K562 (cell line): ENCODE measurements around the gene ZKSCAN4. TPM values are rescaled to one million over a fixed set of nuclear protein-coding genes. Genes with fewer than 3 reads are reported as not detected.

Experiments used
- BRD9 ChIP-seq: fragments of 450-650 bp; IDR thresholded peaks from 2 replicates; pipeline ENCODE4 v1.6.1; 2018; ENCODE audit warnings: low read depth; ENCODE audit not compliant: partially characterized antibody
- CC2D1A ChIP-seq: fragments of 450-650 bp; IDR thresholded peaks from 2 replicates; pipeline ENCODE4 v1.6.1; 2017; ENCODE audit warnings: mild to moderate bottlenecking
- FOSL1 ChIP-seq: fragments of 200-800 bp; sonication (Bioruptor generic); conservative IDR thresholded peaks from 2 replicates; pipeline ENCODE4 v1.6.1; 2016; ENCODE audit warnings: missing genetic modification characterization, missing compliant biosample characterization
- FUS ChIP-seq: fragments of 200-400 bp; formaldehyde crosslinking; optimal IDR thresholded peaks from 2 replicates; pipeline ENCODE3; 2017; ENCODE audit warnings: low read depth, low read length
- HDGF ChIP-seq: fragments of 450-650 bp; IDR thresholded peaks from 2 replicates; pipeline ENCODE4 v1.6.1; 2016
- HLTF ChIP-seq: fragments of 450-650 bp; IDR thresholded peaks from 2 replicates; pipeline ENCODE4 v1.6.1; 2016
- HMGN3 ChIP-seq: IDR thresholded peaks from 2 replicates; pipeline ENCODE4 v1.6.1; 2011; ENCODE audit warnings: borderline replicate concordance, low read depth, mild to moderate bottlenecking, mixed read lengths, low read length; ENCODE audit not compliant: insufficient read length; ENCODE audit errors: extremely low read depth
- HNRNPH1 ChIP-seq: fragments of 200-400 bp; formaldehyde crosslinking; optimal IDR thresholded peaks from 2 replicates; pipeline ENCODE3; 2017; ENCODE audit warnings: low read depth, mild to moderate bottlenecking, low read length, moderate library complexity
- JUNB ChIP-seq: fragments of 450-650 bp; formaldehyde crosslinking; conservative IDR thresholded peaks from 2 replicates; pipeline ENCODE4 v1.4.0; 2020; ENCODE audit warnings: mild to moderate bottlenecking
- NFIC ChIP-seq: fragments of 450-650 bp; IDR thresholded peaks from 2 replicates; pipeline ENCODE4 v1.6.1; 2017; ENCODE audit warnings: mild to moderate bottlenecking, inconsistent platforms
- POLR2AphosphoS2 ChIP-seq: IDR thresholded peaks from 2 replicates; pipeline ENCODE4 v1.6.1; 2012; ENCODE audit warnings: low read length, improper control_type of control experiment
- SRSF9 ChIP-seq: fragments of 200-400 bp; formaldehyde crosslinking; IDR thresholded peaks from 2 replicates; pipeline ENCODE4 v1.6.1; 2017; ENCODE audit warnings: low read depth, low read length, borderline replicate concordance
- TAF1 ChIP-seq: IDR thresholded peaks from 2 replicates; pipeline ENCODE4 v1.6.1; 2011; ENCODE audit warnings: mild to moderate bottlenecking, low read length, moderate library complexity; ENCODE audit not compliant: insufficient read depth, control insufficient read depth, severe bottlenecking; ENCODE audit errors: extremely low read depth
- TBP ChIP-seq: optimal IDR thresholded peaks from 2 replicates; pipeline ENCODE3; 2011; ENCODE audit warnings: low read depth, low read length, improper control_type of control experiment
- ZC3H4 ChIP-seq: sonication (generic); formaldehyde crosslinking; IDR thresholded peaks from 2 replicates; pipeline ENCODE4 v1.9.0; 2021; ENCODE audit warnings: missing genetic modification reagents, borderline replicate concordance
- ZNF212 ChIP-seq: fragments of 450-650 bp; formaldehyde crosslinking; IDR thresholded peaks from 2 replicates; pipeline ENCODE4 v1.4.0; 2020; ENCODE audit warnings: mild to moderate bottlenecking
- ZZZ3 ChIP-seq: fragments of 450-650 bp; IDR thresholded peaks from 2 replicates; pipeline ENCODE4 v1.6.1; 2016; ENCODE audit warnings: antibody characterized with exemption, mild to moderate bottlenecking, moderate library complexity
- polyA plus RNA-seq, 8 experiments: library from polyadenylated mRNA; depleted of rRNA in 4 of 8; stranded (reverse) in 5 of 8; unstranded in 3 of 8; fragments of >200 nt; fragmentation: Nextera tagmentation in 2 of 8; fragmentation: Illumina TruSeq in 1 of 8; extraction: Ambion mirVana in 2 of 8; extraction: Trizol in 1 of 8; gene quantifications; 2 replicates each; pipeline versions ENCODE4 v1.2.1 to v1.2.3, GENCODE V29; 2011 to 2014; ENCODE audit warnings: inconsistent platforms in 1 of 8, missing spikeins in 1 of 8
- total RNA-seq, 7 experiments: library from RNA; depleted of rRNA in 6 of 7; stranded (reverse); fragments of >200 nt in 6 of 7; fragmentation: Illumina TruSeq in 2 of 7; extraction: Trizol in 2 of 7; gene quantifications; 2 replicates each; pipeline versions ENCODE4 v1.2.1 to v1.2.3, GENCODE V29; 2011 to 2021; ENCODE audit warnings: low replicate concordance in 1 of 7
- TF ChIP-seq, protein P1 (sequence below): sonication (generic); formaldehyde crosslinking; IDR thresholded peaks from 2 replicates; pipeline ENCODE4 v1.8.0; 2023; ENCODE audit warnings: mild to moderate bottlenecking, missing genetic modification reagents
- TF ChIP-seq, protein P2 (sequence below): fragments of 250-450 bp; sonication (Bioruptor Pico); IDR thresholded peaks from 2 replicates; pipeline ENCODE4 v1.4.0; 2020; ENCODE audit warnings: mild to moderate bottlenecking, moderate library complexity, borderline replicate concordance
- TF ChIP-seq, protein P3 (sequence below): fragments of 450-650 bp; IDR thresholded peaks from 2 replicates; pipeline ENCODE4 v1.6.1; 2017; ENCODE audit warnings: mild to moderate bottlenecking, moderate library complexity
- TF ChIP-seq, protein P4 (sequence below): sonication (generic); formaldehyde crosslinking; IDR thresholded peaks from 2 replicates; pipeline ENCODE4 v1.8.1; 2023; ENCODE audit warnings: mild to moderate bottlenecking, missing genetic modification reagents

The ZKSCAN4 gene
- total and polyA plus RNA-seq, 9 of the 15 experiments (the other 6 are each of a cell fraction or from before 2014, with no cell fraction given): 1.2 to 5.3 (median 4.7) TPM

GRCh38 chr6:28224131-28225055 is 27.7 kb downstream of the ZKSCAN4 start (continued):
- TF ChIP-seq JUNB (CRISPR knock-in tag) (no peak), POLR2AphosphoS2 (no peak), HNRNPH1 (no peak), HDGF (peak; percentile 14; the same call in 1 of the 2 replicates), FUS (no peak), ZNF212 (CRISPR knock-in tag) (no peak), FOSL1 (tag) (no peak), HLTF (0 out of 2 replicates have a peak, but pooled peaks have one; percentile 68), TBP (no peak), SRSF9 (no peak), HMGN3 (no peak), NFIC (no peak), BRD9 (peak; percentile 61), ZZZ3 (0 out of 2 replicates have a peak, but pooled peaks have one; percentile 37), TAF1 (no peak), CC2D1A (no peak), ZC3H4 (CRISPR knock-in tag) (no peak)
- TF ChIP-seq, protein P1, sequence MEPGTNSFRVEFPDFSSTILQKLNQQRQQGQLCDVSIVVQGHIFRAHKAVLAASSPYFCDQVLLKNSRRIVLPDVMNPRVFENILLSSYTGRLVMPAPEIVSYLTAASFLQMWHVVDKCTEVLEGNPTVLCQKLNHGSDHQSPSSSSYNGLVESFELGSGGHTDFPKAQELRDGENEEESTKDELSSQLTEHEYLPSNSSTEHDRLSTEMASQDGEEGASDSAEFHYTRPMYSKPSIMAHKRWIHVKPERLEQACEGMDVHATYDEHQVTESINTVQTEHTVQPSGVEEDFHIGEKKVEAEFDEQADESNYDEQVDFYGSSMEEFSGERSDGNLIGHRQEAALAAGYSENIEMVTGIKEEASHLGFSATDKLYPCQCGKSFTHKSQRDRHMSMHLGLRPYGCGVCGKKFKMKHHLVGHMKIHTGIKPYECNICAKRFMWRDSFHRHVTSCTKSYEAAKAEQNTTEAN (CRISPR knock-in tag): no peak
- TF ChIP-seq, protein P2, sequence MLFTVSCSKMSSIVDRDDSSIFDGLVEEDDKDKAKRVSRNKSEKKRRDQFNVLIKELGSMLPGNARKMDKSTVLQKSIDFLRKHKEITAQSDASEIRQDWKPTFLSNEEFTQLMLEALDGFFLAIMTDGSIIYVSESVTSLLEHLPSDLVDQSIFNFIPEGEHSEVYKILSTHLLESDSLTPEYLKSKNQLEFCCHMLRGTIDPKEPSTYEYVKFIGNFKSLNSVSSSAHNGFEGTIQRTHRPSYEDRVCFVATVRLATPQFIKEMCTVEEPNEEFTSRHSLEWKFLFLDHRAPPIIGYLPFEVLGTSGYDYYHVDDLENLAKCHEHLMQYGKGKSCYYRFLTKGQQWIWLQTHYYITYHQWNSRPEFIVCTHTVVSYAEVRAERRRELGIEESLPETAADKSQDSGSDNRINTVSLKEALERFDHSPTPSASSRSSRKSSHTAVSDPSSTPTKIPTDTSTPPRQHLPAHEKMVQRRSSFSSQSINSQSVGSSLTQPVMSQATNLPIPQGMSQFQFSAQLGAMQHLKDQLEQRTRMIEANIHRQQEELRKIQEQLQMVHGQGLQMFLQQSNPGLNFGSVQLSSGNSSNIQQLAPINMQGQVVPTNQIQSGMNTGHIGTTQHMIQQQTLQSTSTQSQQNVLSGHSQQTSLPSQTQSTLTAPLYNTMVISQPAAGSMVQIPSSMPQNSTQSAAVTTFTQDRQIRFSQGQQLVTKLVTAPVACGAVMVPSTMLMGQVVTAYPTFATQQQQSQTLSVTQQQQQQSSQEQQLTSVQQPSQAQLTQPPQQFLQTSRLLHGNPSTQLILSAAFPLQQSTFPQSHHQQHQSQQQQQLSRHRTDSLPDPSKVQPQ (CRISPR knock-in tag): no peak
- TF ChIP-seq, protein P3, sequence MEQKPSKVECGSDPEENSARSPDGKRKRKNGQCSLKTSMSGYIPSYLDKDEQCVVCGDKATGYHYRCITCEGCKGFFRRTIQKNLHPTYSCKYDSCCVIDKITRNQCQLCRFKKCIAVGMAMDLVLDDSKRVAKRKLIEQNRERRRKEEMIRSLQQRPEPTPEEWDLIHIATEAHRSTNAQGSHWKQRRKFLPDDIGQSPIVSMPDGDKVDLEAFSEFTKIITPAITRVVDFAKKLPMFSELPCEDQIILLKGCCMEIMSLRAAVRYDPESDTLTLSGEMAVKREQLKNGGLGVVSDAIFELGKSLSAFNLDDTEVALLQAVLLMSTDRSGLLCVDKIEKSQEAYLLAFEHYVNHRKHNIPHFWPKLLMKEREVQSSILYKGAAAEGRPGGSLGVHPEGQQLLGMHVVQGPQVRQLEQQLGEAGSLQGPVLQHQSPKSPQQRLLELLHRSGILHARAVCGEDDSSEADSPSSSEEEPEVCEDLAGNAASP: no peak
- TF ChIP-seq, protein P4, sequence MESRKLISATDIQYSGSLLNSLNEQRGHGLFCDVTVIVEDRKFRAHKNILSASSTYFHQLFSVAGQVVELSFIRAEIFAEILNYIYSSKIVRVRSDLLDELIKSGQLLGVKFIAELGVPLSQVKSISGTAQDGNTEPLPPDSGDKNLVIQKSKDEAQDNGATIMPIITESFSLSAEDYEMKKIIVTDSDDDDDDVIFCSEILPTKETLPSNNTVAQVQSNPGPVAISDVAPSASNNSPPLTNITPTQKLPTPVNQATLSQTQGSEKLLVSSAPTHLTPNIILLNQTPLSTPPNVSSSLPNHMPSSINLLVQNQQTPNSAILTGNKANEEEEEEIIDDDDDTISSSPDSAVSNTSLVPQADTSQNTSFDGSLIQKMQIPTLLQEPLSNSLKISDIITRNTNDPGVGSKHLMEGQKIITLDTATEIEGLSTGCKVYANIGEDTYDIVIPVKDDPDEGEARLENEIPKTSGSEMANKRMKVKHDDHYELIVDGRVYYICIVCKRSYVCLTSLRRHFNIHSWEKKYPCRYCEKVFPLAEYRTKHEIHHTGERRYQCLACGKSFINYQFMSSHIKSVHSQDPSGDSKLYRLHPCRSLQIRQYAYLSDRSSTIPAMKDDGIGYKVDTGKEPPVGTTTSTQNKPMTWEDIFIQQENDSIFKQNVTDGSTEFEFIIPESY (CRISPR knock-in tag): no peak
